GM19043 (cell line): ENCODE measurements around the gene ING3.
A peak's percentile ranks its signal among the peaks of the same experiment; 100 is the strongest.

Source experiments
- ATAC-seq: cut with Tn5 transposase; IDR thresholded peaks from one replicate; pipeline ENCODE4 v1.9.1; 2021; ENCODE audit warnings: low read depth; ENCODE audit not compliant: unreplicated experiment

ING3 gene

GRCh38 chr7:120950539-120951308 lies at the start of gene ING3:
ING3 (plus strand) TSS chr7:120950777; CDS start chr7:120950897, 120 bp downstream.
- ATAC-seq = peak; percentile 92

GRCh38 chr7:120915314-120916105 lies 35.1 kb upstream of the ING3 start:
- no peak for ATAC-seq

GRCh38 chr7:120916121-120916520 lies 34.5 kb upstream of the ING3 start:
- no peak for ATAC-seq

GRCh38 chr7:120916538-120916937 lies 34.0 kb upstream of the ING3 start:
- ATAC-seq = no peak

- ATAC-seq = no peak
These were observed 31.1 kb upstream of the ING3 start for GRCh38 chr7:120919466-120919865.

GRCh38 chr7:120920034-120920433 lies 30.5 kb upstream of the ING3 start:
- no peak for ATAC-seq

- no peak for ATAC-seq
These were observed 29.8 kb upstream of the ING3 start for GRCh38 chr7:120920591-120921274.

- no peak for ATAC-seq
These were observed 25.7 kb upstream of the ING3 start for GRCh38 chr7:120924837-120925236.

GRCh38 chr7:120925392-120925791 lies 25.2 kb upstream of the ING3 start:
- ATAC-seq = no peak

- ATAC-seq = peak; percentile 4
These were observed 23.6 kb upstream of the ING3 start for GRCh38 chr7:120926943-120927346.

GRCh38 chr7:120927454-120928103 lies 23.0 kb upstream of the ING3 start:
- peak; percentile 69 for ATAC-seq

GRCh38 chr7:120931243-120931642 lies 19.3 kb upstream of the ING3 start:
- ATAC-seq = no peak

- no peak for ATAC-seq
These were observed 17.1 kb upstream of the ING3 start for GRCh38 chr7:120933475-120933874.

- ATAC-seq = no peak
These were observed 11.2 kb upstream of the ING3 start for GRCh38 chr7:120939345-120939744.

GRCh38 chr7:120941064-120941463 lies 9.5 kb upstream of the ING3 start:
- peak; percentile 66 for ATAC-seq

GRCh38 chr7:120941856-120942255 lies 8.7 kb upstream of the ING3 start:
- ATAC-seq = no peak

- ATAC-seq = no peak
These were observed 7.7 kb upstream of the ING3 start for GRCh38 chr7:120942861-120943260.

- no peak for ATAC-seq
These were observed 5.6 kb upstream of the ING3 start for GRCh38 chr7:120944826-120945562.

- ATAC-seq = no peak
These were observed 2.6 kb upstream of the ING3 start for GRCh38 chr7:120947980-120948379.

GRCh38 chr7:120949393-120949911 lies 1.1 kb upstream of the ING3 start:
- no peak for ATAC-seq
